RWPE2 (cell line): ENCODE measurements around the gene LSS.

Experiments used
- ATAC-seq: fragments of 200-7000 bp; cut with Tn5 transposase; 3 replicates; pipeline ENCODE4 v1.9.1; 2021; ENCODE audit warnings: low read depth
- DNase-seq: peaks from one replicate; pipeline ENCODE4 v3.0.0-alpha.2; 2020; ENCODE audit warnings: low spot score
- H3K27ac ChIP-seq: fragments of 450-650 bp; 2 replicates; pipeline ENCODE4 v1.5.1; 2017; ENCODE audit warnings: mild to moderate bottlenecking; ENCODE audit not compliant: poor library complexity, severe bottlenecking
- H3K27me3 ChIP-seq: fragments of 250-450 bp; sonication (Bioruptor Pico); 2 replicates; pipeline ENCODE4 v1.5.1; 2021; ENCODE audit warnings: mild to moderate bottlenecking, moderate library complexity; ENCODE audit not compliant: insufficient read depth, poor library complexity, severe bottlenecking
- H3K36me3 ChIP-seq: fragments of 250-450 bp; sonication (Bioruptor Pico); 2 replicates; pipeline ENCODE4 v1.5.1; 2020; ENCODE audit warnings: low read depth, mild to moderate bottlenecking, moderate library complexity
- H3K4me1 ChIP-seq: fragments of 250-450 bp; sonication (Bioruptor Pico); 2 replicates; pipeline ENCODE4 v1.5.1; 2021; ENCODE audit warnings: mild to moderate bottlenecking, moderate library complexity; ENCODE audit not compliant: insufficient read depth, poor library complexity, severe bottlenecking
- H3K4me3 ChIP-seq: fragments of 250-450 bp; sonication (Bioruptor Pico); 2 replicates; pipeline ENCODE4 v1.5.1; 2021; ENCODE audit warnings: mild to moderate bottlenecking, moderate library complexity; ENCODE audit not compliant: severe bottlenecking
- H3K9me3 ChIP-seq: fragments of 250-450 bp; sonication (Bioruptor Pico); 2 replicates; pipeline ENCODE4 v1.5.1; 2021; ENCODE audit warnings: mild to moderate bottlenecking, moderate library complexity; ENCODE audit not compliant: severe bottlenecking
- TF ChIP-seq, protein P1 (sequence below): fragments of 450-650 bp; IDR thresholded peaks from one replicate; pipeline ENCODE4 v1.5.1; 2017; ENCODE audit warnings: mild to moderate bottlenecking, moderate library complexity; ENCODE audit not compliant: poor library complexity, severe bottlenecking

Gene LSS

GRCh38 chr21:46189959-46190490 is 38.5 kb downstream of the LSS start:
- Histone ChIP-seq H3K4me3 (no peak overlapping the region), H3K27ac (no peak overlapping the region), H3K36me3 (peaks cover 47% of the 10 kb centered on the region), H3K4me1 (peaks cover 18% of the 10 kb centered on the region), H3K9me3 (no peaks in the 10 kb centered on the region), H3K27me3 (no peaks in the 10 kb centered on the region)
- DNase-seq (no peak), ATAC-seq (no peak)
- TF ChIP-seq, protein P1, sequence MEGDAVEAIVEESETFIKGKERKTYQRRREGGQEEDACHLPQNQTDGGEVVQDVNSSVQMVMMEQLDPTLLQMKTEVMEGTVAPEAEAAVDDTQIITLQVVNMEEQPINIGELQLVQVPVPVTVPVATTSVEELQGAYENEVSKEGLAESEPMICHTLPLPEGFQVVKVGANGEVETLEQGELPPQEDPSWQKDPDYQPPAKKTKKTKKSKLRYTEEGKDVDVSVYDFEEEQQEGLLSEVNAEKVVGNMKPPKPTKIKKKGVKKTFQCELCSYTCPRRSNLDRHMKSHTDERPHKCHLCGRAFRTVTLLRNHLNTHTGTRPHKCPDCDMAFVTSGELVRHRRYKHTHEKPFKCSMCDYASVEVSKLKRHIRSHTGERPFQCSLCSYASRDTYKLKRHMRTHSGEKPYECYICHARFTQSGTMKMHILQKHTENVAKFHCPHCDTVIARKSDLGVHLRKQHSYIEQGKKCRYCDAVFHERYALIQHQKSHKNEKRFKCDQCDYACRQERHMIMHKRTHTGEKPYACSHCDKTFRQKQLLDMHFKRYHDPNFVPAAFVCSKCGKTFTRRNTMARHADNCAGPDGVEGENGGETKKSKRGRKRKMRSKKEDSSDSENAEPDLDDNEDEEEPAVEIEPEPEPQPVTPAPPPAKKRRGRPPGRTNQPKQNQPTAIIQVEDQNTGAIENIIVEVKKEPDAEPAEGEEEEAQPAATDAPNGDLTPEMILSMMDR: no peak

DNA sequence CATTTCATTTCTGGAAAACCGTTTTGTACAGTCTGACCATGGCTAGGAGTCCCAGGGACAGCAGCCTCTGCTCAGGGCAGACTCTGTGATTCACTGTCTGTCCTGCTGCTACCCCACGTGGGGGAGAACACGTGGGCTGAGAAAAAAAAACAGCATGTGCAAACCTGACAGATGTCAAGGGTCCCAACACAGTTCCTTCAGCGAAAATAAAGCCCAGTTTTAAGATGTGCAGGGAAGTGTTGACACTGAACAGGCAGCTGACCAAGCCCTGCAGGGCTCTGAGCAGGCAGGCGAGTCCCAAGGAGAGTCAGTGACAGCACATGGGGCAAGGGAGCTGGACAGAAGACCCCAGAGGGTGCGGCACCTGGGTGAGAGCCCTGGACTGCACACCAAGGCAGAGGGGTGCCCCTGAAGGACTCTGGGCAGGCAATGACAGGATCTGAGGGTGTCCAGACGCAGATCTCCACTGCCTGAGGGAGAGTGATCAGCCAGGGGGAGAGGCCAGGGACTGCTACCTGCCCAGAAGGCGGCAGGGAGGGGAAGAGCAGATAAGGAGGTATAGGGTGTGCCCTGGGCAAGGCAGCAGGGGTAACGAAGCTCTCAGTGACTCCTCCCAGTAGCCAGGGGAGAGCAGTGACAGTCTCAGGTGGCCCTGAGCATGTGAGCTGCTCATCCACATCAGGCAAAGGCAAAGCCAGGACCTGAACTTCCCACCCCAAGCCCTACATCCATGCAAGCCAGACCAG is 39.2 kb downstream of the LSS start:
- TF ChIP-seq, protein P1: no peak

GRCh38 chr21:46188226-46189212 is 40.1 kb downstream of the LSS start:
- TF ChIP-seq, protein P1: peak; percentile 23
- H3K9me3 ChIP-seq: no peaks in the 10 kb centered on the region
- peak overlapping the region; percentile 38 for H3K27ac ChIP-seq
- peaks cover 35% of the 10 kb centered on the region for H3K36me3 ChIP-seq
- H3K27me3 ChIP-seq: no peaks in the 10 kb centered on the region
- no peak overlapping the region for H3K4me3 ChIP-seq
- H3K4me1 ChIP-seq: peaks cover 18% of the 10 kb centered on the region
- DNase-seq (peak; percentile 69), ATAC-seq (no peak)

More for the DNA sequence above, 39.2 kb downstream of the LSS start:
- no peak overlapping the region for H3K4me3 ChIP-seq
- H3K27ac ChIP-seq: peak overlapping the region; percentile 38
- no peak; the same call in 2 of the 3 replicates for ATAC-seq
- H3K36me3 ChIP-seq: peaks cover 41% of the 10 kb centered on the region
- H3K4me1 ChIP-seq: peaks cover 18% of the 10 kb centered on the region
- H3K9me3 ChIP-seq: no peaks in the 10 kb centered on the region
- peak; percentile 54 for DNase-seq
- no peaks in the 10 kb centered on the region for H3K27me3 ChIP-seq

DNA sequence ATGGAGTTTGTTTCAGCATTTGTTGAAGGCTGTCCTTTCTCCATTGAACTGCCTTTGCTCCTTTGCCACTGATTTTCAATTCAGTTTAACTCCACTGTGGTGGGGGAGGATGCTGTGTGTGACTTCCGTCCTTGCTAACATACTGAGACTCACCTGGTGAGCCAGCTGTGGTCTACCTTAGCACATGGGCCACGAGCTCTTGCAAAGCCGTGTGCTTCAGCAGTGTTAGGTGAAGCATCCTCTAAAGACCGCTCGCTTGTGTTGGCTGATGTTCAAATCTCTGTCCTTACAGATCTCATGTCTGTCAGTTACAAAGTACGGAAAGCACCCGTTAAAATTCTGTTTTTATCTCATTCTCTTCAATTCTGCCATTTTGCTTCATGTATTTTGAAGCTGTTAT is 40.8 kb downstream of the LSS start:
- ATAC-seq (no peak), DNase-seq (no peak)
- Histone ChIP-seq H3K9me3 (no peaks in the 10 kb centered on the region), H3K4me3 (no peak overlapping the region), H3K27me3 (no peaks in the 10 kb centered on the region), H3K4me1 (peaks cover 18% of the 10 kb centered on the region), H3K27ac (peak overlapping the region; percentile 38), H3K36me3 (peaks cover 35% of the 10 kb centered on the region)
- TF ChIP-seq, protein P1: no peak
